ENCODE results near the gene PCGF3. TPM values are rescaled to one million over a fixed set of nuclear protein-coding genes. Genes with fewer than 3 reads are reported as not detected.

Gene PCGF3
- total RNA-seq, 2 donors from 2014 or later: 59.0 to 135 TPM

- no peak overlapping the region for H3K27ac ChIP-seq
- DNase-seq (ENCODE audit: low spot score): no peak
- H3K36me3 ChIP-seq: no peaks in the 10 kb centered on the region
- H3K4me3 ChIP-seq: no peak overlapping the region
- intact Hi-C loops (cut with DNase I): no loop called here
- no peaks in the 10 kb centered on the region for H3K9me3 ChIP-seq
- peaks cover 11% of the 10 kb centered on the region for H3K27me3 ChIP-seq (replicated peaks; ENCODE audit: insufficient read depth)
- H3K4me1 ChIP-seq (replicated peaks): no peaks in the 10 kb centered on the region
- 5% methylated on average over 11 of the region's 11 CpGs for WGBS
- TF ChIP-seq POLR2AphosphoS5 (IDR thresholded peaks at IDR 0.05) (no peak), POLR2A (IDR thresholded peaks at IDR 0.05) (no peak), CTCF (IDR thresholded peaks at IDR 0.05) (no peak)
These were observed 110.0 kb downstream of the PCGF3 start for GRCh38 chr4:815464-816146.

DNA sequence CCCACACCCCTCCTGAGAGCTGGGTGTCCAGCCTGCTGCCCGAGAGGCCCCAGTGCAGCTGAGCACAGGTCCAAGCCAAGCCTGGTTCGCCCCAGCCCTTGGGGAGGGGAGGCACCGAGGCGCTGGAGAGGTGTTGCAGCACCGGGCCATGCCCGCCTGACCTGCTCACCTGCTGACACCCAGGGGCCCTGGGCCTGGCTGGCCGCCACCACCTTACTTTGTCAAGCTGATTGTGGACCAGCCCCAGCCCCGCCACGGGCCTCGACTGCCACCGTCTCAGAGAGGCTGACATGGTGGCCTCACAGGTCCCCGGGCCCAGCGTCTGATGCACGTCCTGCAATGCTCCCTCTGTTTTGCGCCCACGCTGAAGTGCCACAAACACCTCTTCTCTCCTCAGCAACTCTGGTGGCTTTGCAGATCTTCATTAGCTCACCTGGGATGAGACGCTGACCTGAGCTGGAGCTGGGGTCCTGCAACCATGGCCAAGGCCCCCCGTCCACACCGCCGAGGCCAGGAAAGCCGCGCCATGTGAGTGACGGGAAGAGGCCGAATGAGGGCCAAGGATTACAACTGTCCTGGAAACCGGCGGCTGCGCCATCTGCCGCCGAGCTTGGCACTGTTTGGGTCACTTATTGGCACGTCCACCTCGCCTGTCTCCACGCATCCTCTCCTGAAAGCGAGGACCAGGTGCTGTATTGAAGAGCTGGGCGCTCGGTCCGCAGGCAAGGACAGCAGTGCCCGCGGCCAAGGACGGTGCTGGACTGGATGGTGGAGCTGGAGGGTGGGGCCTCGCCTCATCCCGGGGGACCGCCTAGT, 112.7 kb downstream of the PCGF3 start:
- H3K27me3 ChIP-seq (replicated peaks; ENCODE audit: insufficient read depth): peaks cover 16% of the 10 kb centered on the region
- no peaks in the 10 kb centered on the region for H3K36me3 ChIP-seq
- intact Hi-C loops (cut with DNase I): no loop called here
- H3K4me1 ChIP-seq (replicated peaks): no peaks in the 10 kb centered on the region
- 90% methylated on average over 33 of the region's 42 CpGs for WGBS
- no peak for DNase-seq (ENCODE audit: low spot score)
- H3K9me3 ChIP-seq: no peaks in the 10 kb centered on the region
- H3K4me3 ChIP-seq: no peak overlapping the region
- no peak for TF ChIP-seq POLR2A (IDR thresholded peaks at IDR 0.05)
- TF ChIP-seq POLR2AphosphoS5 (IDR thresholded peaks at IDR 0.05): no peak
- TF ChIP-seq CTCF (IDR thresholded peaks at IDR 0.05): no peak
- H3K27ac ChIP-seq: no peak overlapping the region

- H3K27me3 ChIP-seq (replicated peaks; ENCODE audit: insufficient read depth): peaks cover 20% of the 10 kb centered on the region
- no peaks in the 10 kb centered on the region for H3K36me3 ChIP-seq
- H3K27ac ChIP-seq: no peak overlapping the region
- DNase-seq (ENCODE audit: low spot score): no peak
- 80% methylated on average over 20 of the region's 20 CpGs for WGBS
- TF ChIP-seq CTCF (IDR thresholded peaks at IDR 0.05): no peak
- no peak for TF ChIP-seq POLR2A (IDR thresholded peaks at IDR 0.05)
- TF ChIP-seq POLR2AphosphoS5 (IDR thresholded peaks at IDR 0.05): no peak
- H3K4me1 ChIP-seq (replicated peaks): no peaks in the 10 kb centered on the region
- no peaks in the 10 kb centered on the region for H3K9me3 ChIP-seq
- intact Hi-C loops (cut with DNase I): no loop called here
- H3K4me3 ChIP-seq: no peak overlapping the region
These were observed 114.0 kb downstream of the PCGF3 start for GRCh38 chr4:819401-820229.

Other genes with a start within 250 kb of the PCGF3 start
- gene ZNF721, start 206.7 kb upstream of the PCGF3 start, total RNA-seq: 10 to 100 TPM; 18.4 to 28.2 TPM
- gene PIGG, start 206.6 kb upstream of the PCGF3 start, total RNA-seq: 10 to 100 TPM; 42.8 to 73.3 TPM
- under 1 TPM in 1 of 2 donors, not detected in 1; 0.91 TPM for gene TMEM271, start 129.5 kb upstream of the PCGF3 start, total RNA-seq
- gene PDE6B, start 80.3 kb upstream of the PCGF3 start, total RNA-seq: 1 to 10 TPM; 8.0 to 9.3 TPM
- gene ATP5ME, start 31.6 kb upstream of the PCGF3 start, total RNA-seq: 100 to 1,000 TPM; 148 to 313 TPM
- 10 to 100 TPM; 14.6 to 25.7 TPM for gene MYL5, start 31.3 kb upstream of the PCGF3 start, total RNA-seq
- gene SLC49A3, start 16.7 kb upstream of the PCGF3 start, total RNA-seq: 10 to 100 TPM in 1 of 2 donors, 1 to 10 TPM in 1; 2.6 to 11.0 TPM
- gene CPLX1, start 120.3 kb downstream of the PCGF3 start, total RNA-seq: 1 to 10 TPM; 2.5 to 4.4 TPM
- 100 to 1,000 TPM; 158 to 181 TPM for gene GAK, start 226.5 kb downstream of the PCGF3 start, total RNA-seq
- 10 to 100 TPM; 44.1 to 74.6 TPM for gene TMEM175, start 226.6 kb downstream of the PCGF3 start, total RNA-seq

All from prostate gland (tissue), 2 donors.